Body of pancreas (tissue), 4 donors: ENCODE results near the gene MSI2. TPM values are rescaled to one million over a fixed set of nuclear protein-coding genes. Genes with fewer than 3 reads are reported as not detected.

Source experiments
- ATAC-seq: fragments of 150-250 bp; one replicate; pipeline ENCODE4 v1.9.1; 2016
- DNase-seq, 4 donors: peaks; one replicate each; pipeline ENCODE4 v3.0.0-alpha.2; 2019
- H3K27ac ChIP-seq, 4 donors: fragments of 200-600 bp; sonication (generic); 1 replicate in 3 of 4; 2 replicates in 1 of 4; pipeline versions ENCODE4 v1.5.1 to v1.6.1; 2016 to 2019; ENCODE audit warnings: mild to moderate bottlenecking in 1 of 4, mixed read lengths in 1 of 4, moderate library complexity in 1 of 4
- H3K27me3 ChIP-seq, 2 donors: fragments of 200-600 bp; sonication (generic); one replicate each; pipeline ENCODE4 v1.6.0; 2016; ENCODE audit warnings: mild to moderate bottlenecking in 1 of 2
- H3K36me3 ChIP-seq, 2 donors: fragments of 200-600 bp; sonication (generic); replicated peaks in 1 of 2; 2 replicates each; pipeline ENCODE4 v1.5.1; 2016; ENCODE audit warnings: low read depth in 2 of 2; ENCODE audit not compliant: insufficient read depth in 1 of 2
- H3K4me1 ChIP-seq: fragments of 200-600 bp; sonication (generic); one replicate; pipeline ENCODE4 v1.6.0; 2016
- H3K4me3 ChIP-seq, 2 donors: fragments of 200-600 bp; sonication (generic); 1 replicate in 1 of 2; 2 replicates in 1 of 2; pipeline ENCODE4 v1.5.1; 2016 to 2019
- H3K9me3 ChIP-seq, 3 donors: fragments of 200-600 bp; sonication (generic); 1 replicate in 2 of 3; 2 replicates in 1 of 3; pipeline ENCODE4 v1.5.1; 2016
- CTCF ChIP-seq, 7 experiments: fragments of 450-650 bp in 4 of 7; fragments of 200-600 bp in 3 of 7; sonication (generic) in 3 of 7; IDR thresholded peaks; one replicate each; pipeline ENCODE4 v1.5.1; 2016 to 2019; ENCODE audit warnings: antibody characterized with exemption in 7 of 7
- POLR2A ChIP-seq, 3 donors: fragments of 450-650 bp; IDR thresholded peaks; one replicate each; pipeline ENCODE4 v1.6.1; 2016; ENCODE audit warnings: antibody characterized with exemption in 3 of 3, mild to moderate bottlenecking in 2 of 3
- WGBS, 2 donors: methylation state at CpG; one replicate each; pipeline ENCODE4 v1.1.5; 2017; 5-methylcytosine and 5-hydroxymethylcytosine counted together
- intact Hi-C: fragments of 100-400 bp; cut with DNase I; formaldehyde crosslinking; loops from one replicate; pipeline ENCODE4 v1.15.1; 2023
- total RNA-seq, 2 donors: library from RNA; depleted of rRNA; stranded (reverse); fragments of >200 nt; gene quantifications; one replicate each; pipeline ENCODE4 v1.1.0, GENCODE V29; 2016

MSI2 gene
- total RNA-seq, 2 donors from 2014 or later, result 21.1 to 28.5 TPM

DNA sequence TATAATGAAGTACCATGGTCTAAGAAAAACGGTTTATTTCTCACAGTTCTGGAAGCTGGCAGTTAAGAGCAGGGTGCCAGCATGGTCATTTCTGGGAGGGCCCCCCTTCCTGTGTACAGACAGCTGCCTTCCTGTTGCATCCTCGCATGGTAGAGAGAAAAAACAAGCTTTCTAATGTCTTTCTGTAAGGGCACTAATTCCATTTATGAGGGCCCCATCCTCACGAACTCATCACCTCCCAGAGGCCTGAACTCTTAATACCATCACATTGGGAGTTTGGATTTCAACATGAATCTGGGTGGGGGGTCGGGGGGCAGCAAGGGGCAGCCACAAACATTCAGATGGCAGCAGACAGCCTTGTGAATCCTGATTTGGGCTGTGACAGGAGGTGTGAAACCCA lies 339.1 kb downstream of the MSI2 start:
- Histone ChIP-seq H3K9me3 (no peaks in the 10 kb centered on the region), H3K27ac (no peak overlapping the region), H3K36me3 (no peaks in the 10 kb centered on the region), H3K27me3 (no peaks in the 10 kb centered on the region), H3K4me3 (no peak overlapping the region), H3K4me1 (peaks cover 10% of the 10 kb centered on the region)
- no peak for DNase-seq
- WGBS, 2 donors, result 90 to 92% methylated on average over 4 of the region's 4 CpGs
- ATAC-seq, result no peak
- no peak for TF ChIP-seq POLR2A (IDR thresholded peaks at IDR 0.05)
- TF ChIP-seq CTCF (IDR thresholded peaks at IDR 0.05), result no peak
- intact Hi-C loops, result loop anchor here (10.0 kb wide), 1 partner anchor 69 kb away; no protein-coding TSS in a partner anchor

DNA sequence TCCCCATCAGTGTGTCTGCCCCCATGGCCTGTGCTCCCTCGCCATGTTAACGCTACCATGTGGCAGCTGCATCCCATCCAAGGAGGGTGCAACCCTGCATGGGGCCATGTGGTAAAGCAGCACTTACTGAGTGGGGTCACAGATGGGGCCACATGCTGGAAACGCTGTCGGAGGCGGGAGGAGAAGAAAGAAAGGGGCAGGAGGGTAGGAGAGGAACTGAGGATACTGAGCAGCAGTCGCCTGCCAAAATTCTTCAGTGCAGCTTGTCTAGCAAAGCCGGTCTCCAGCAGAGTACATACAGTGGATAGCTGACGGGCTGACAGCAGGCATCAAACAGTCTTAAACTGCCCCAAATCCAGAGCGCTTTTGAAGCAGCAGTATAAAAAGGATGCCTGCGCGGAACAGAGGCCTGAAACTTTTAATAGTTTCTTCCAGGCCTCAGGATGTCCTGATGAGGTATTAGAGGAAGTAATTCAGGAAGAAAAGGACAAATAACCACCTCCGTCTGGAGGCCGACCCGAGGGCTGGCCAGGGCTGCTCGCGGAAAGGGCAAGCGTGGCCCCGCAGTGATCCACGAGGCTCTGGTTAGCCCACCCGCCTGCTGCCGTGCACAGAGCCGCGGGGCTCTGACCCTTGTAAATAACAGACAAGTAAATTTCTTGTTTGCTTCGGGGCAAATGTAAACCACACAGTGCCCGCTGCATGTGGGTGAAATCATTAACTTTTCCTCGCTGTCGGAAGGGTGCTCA lies 339.8 kb downstream of the MSI2 start:
- ATAC-seq (no peak), DNase-seq (no peak)
- intact Hi-C loops, result loop anchor here (10.0 kb wide), 1 partner anchor 69 kb away; no protein-coding TSS in a partner anchor
- no peak overlapping the region for H3K4me3 ChIP-seq
- no peaks in the 10 kb centered on the region for H3K9me3 ChIP-seq
- H3K4me1 ChIP-seq, result peaks cover 10% of the 10 kb centered on the region
- H3K36me3 ChIP-seq, result no peaks in the 10 kb centered on the region
- no peaks in the 10 kb centered on the region for H3K27me3 ChIP-seq
- H3K27ac ChIP-seq, result no peak overlapping the region
- 74 to 91% methylated on average over 27 of the region's 27 CpGs for WGBS, 2 donors
- TF ChIP-seq CTCF (IDR thresholded peaks at IDR 0.05) (no peak), POLR2A (IDR thresholded peaks at IDR 0.05) (no peak)

- Histone ChIP-seq H3K9me3 (no peaks in the 10 kb centered on the region), H3K4me1 (peaks cover 10% of the 10 kb centered on the region), H3K27ac (no peak overlapping the region), H3K27me3 (no peaks in the 10 kb centered on the region), H3K36me3 (no peaks in the 10 kb centered on the region), H3K4me3 (no peak overlapping the region)
- intact Hi-C loops, result loop anchor here (10.0 kb wide), 1 partner anchor 68 kb away; no protein-coding TSS in a partner anchor
- no peak for DNase-seq
- no peak for ATAC-seq
- no peak for TF ChIP-seq POLR2A (IDR thresholded peaks at IDR 0.05)
- TF ChIP-seq CTCF (IDR thresholded peaks at IDR 0.05), result no peak
- WGBS, 2 donors, result 77 to 91% methylated on average over 5 of the region's 5 CpGs
These were observed 340.8 kb downstream of the MSI2 start for GRCh38 chr17:57597101-57597500.

DNA sequence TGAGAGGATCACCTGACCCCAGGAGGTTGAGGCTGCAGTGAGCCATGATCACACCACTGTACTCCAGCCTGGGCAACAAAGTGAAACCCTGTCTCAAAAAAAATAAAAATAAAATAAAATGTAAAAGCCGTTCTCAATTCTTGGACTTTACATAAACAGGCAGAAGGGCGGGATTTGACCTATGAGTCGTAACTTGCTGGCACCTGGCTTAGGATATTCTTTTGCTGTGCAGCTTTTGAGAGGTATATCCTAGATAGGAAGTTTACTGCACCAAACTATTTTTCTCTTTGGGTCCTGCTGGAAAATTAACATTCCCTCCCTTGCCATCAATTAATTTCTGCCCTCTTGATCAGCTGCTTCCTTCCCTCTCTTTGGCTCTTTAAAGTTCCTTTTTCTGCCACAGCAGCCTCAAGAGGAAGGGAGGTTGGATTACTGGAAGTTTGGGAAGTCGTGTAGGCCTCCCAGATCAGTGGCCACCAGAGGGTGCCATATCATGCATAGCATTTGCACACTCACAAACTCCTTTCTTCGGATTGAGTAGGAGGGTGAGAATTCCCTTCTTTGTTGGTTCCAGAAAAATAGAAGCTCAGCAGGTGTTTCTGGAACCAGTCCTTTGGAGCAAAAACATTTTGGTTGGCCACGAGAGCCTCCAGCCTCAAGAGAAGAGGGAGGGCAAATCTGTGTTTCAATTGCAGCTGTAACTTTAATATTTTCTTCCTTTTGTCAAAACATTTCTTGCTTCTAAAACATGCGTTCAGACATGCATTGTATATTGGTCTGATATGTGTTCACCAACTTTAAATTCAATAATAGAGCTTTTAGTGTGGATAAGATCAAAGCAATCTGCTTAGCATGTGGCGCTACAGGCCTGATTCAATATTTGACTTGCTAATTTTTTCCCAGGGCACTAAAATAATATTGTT lies 341.5 kb downstream of the MSI2 start:
- Histone ChIP-seq H3K36me3 (no peaks in the 10 kb centered on the region), H3K4me3 (no peak overlapping the region), H3K4me1 (peaks cover 10% of the 10 kb centered on the region), H3K9me3 (no peaks in the 10 kb centered on the region), H3K27ac (peak overlapping the region in 1 of 4 donors; percentile 0), H3K27me3 (no peaks in the 10 kb centered on the region)
- ATAC-seq (peak; percentile 81), DNase-seq (peak; percentile 68 to 81 (median 75))
- intact Hi-C loops, result loop anchor here (10.0 kb wide), 1 partner anchor 67 kb away; no protein-coding TSS in a partner anchor
- WGBS, 2 donors, result 34 to 36% methylated on average over 8 of the region's 8 CpGs
- TF ChIP-seq CTCF (IDR thresholded peaks at IDR 0.05) (peak; percentile 71 to 82 (median 80)), POLR2A (IDR thresholded peaks at IDR 0.05) (no peak)
